ENCODE results near the gene NOTCH4.
"Not testable (repeated sequence)": the region's sequence is repeated elsewhere in the genome, so short reads cannot be mapped to it uniquely, and the experiment has no call there.

Gene NOTCH4

GRCh38 chr6:32193096-32193495 is 30.8 kb downstream of the NOTCH4 start:
- DNase-seq (ENCODE audit: low read depth in 2 of 2): not testable (repeated sequence)

DNA sequence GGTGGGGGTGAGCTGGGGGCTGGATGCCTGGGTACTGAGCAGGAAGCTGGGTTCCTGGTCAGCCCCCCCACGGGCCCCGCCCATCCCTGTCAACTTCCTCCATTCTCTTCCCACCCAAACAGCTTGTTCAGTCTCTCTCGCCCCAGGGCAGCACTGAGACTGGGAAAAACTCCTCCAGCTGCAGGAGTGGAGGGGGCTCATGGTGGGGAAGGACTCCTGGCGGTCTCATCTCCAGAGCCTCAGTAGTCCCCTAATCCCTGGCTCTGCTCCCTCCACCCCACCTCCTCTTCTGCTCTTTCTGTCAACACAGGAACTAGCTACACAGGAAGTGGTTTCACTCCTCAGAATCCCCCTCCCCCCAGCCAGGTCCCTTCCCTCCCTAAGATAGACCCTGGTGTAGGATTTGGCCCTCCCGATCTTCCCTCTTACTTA is 31.2 kb downstream of the NOTCH4 start, which contains the start of gene GPSM3:
Gene GPSM3, minus strand, starts transcription at position 36 of the 432 bp plus-strand sequence. CDS start 130 bp downstream, outside the sequence.
- peak in 1 of 2 donors; percentile 45 for DNase-seq (ENCODE audit: low read depth in 2 of 2)

GRCh38 chr6:32191696-32192607 is 31.9 kb downstream of the NOTCH4 start:
- DNase-seq (ENCODE audit: low read depth in 2 of 2): no peak

GRCh38 chr6:32190911-32191677 is 32.8 kb downstream of the NOTCH4 start:
- no peak for DNase-seq (ENCODE audit: low read depth in 2 of 2)

GRCh38 chr6:32190054-32190851 is 33.6 kb downstream of the NOTCH4 start, which contains the start of gene PBX2:
TSS of gene PBX2 (minus strand) at chr6:32190202. CDS start at chr6:32189915, 287 bp downstream.
- DNase-seq (ENCODE audit: low read depth in 2 of 2): peak; percentile 83 to 84

DNA sequence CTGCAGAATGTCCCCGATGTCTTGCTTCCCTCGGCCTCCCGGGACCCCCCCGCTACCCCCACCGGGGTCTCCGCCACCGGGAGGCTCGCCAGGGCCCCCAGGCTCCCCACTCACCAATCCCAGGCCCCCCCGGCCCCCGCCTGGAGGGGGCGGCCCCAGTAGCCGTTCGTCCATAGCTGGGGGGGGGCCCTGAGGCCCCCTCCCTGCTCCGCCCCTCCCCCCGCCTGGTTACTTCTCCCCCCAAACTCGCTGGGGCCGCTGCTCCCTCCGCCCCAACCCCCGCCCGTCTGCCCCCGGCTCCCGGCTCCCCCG is 34.2 kb downstream of the NOTCH4 start:
- DNase-seq (ENCODE audit: low read depth in 2 of 2): no peak

GRCh38 chr6:32189069-32189741 is 34.7 kb downstream of the NOTCH4 start:
- DNase-seq (ENCODE audit: low read depth in 2 of 2): no peak

DNA sequence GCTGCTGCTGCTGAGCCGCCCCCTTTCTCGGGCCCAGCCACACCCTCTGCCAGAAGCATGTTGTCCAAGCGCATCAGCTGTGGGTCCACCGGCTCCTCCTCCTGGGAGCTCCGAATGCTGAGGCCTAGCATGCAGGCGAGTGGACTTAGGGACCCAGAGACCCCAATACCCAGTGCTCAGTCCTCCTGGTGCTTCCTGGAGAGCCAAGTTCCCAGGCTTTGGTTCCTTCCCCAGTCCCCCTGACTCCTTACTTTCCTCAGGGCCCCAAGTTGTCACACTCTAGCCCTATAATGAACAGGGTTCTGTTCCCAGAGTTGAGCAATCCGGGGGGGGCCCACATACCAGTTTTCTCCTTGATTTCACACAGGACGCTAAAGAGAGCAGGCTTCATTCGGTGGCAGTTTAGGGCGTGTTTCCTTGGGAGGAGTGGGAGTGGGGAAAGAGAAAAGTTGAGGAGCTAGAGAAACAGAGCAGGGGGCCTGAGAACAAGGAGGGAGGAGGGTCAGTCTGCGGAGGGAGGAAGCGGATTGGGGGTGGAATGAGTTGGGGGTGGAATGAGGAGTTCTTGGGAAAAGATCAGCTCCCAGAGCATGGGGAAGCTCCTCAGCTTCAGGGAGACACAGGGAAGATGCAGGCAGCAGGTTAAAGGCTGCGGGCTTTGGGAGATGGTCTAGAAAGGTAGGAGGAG is 35.3 kb downstream of the NOTCH4 start:
- DNase-seq (ENCODE audit: low read depth in 2 of 2): no peak

- DNase-seq (ENCODE audit: low read depth in 2 of 2): not testable (repeated sequence)
These were observed 36.0 kb downstream of the NOTCH4 start for GRCh38 chr6:32187725-32188380.

GRCh38 chr6:32187009-32187709 is 36.7 kb downstream of the NOTCH4 start:
- DNase-seq (ENCODE audit: low read depth in 2 of 2): no peak

- DNase-seq (ENCODE audit: low read depth in 2 of 2): not testable (repeated sequence)
These were observed 37.6 kb downstream of the NOTCH4 start for GRCh38 chr6:32186151-32186840.

- DNase-seq (ENCODE audit: low read depth in 2 of 2): peak in 1 of 2 donors; percentile 49
These were observed 38.2 kb downstream of the NOTCH4 start for GRCh38 chr6:32185681-32186131.

- no peak for DNase-seq (ENCODE audit: low read depth in 2 of 2)
These were observed 39.7 kb downstream of the NOTCH4 start, which contains the start of gene AGER for GRCh38 chr6:32184084-32184640. TSS of gene AGER (minus strand) at chr6:32184253. CDS start at chr6:32184222, 31 bp downstream.

DNA sequence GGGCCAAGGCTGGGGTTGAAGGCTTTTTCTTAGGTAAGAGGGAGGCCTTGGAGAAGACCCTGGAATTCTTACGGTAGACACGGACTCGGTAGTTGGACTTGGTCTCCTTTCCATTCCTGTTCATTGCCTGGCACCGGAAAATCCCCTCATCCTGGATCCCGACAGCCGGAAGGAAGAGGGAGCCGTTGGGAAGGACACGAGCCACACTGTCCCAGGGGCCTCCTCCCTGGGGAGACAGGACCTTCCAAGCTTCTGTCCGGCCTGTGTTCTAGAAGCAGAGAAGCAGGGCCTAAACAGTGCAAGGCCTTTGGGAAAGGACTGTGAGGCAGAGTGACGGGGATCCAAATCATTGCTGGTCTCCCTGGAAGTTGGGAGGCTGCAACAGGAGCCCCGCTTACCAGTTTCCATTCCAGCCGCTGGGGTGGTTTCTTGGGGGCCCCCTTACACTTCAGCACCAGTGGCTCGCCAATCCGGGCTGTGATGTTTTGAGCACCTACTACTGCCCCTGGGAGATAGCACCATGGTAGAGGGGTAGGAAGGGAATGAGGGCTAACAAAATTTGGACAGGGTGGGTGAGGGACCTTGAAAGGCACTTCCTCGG is 40.3 kb downstream of the NOTCH4 start:
- DNase-seq (ENCODE audit: low read depth in 2 of 2): no peak

DNA sequence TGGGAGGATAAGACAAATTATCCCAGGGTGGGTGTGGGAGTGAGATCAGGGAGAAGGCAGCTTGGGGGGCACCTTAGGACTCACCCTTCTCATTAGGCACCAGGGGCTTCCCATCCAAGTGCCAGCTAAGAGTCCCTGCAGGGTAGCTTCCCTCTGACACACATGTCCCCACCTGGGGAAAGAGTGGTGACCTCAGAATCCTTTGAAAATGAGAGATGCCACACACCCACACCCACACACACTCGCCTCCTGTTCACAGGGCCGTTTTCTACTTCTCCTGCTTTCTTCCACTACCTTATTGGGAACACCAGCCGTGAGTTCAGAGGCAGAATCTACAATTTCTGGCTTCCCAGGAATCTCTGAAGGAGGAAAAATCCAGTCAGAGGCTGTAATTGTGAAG is 40.8 kb downstream of the NOTCH4 start:
- no peak for DNase-seq (ENCODE audit: low read depth in 2 of 2)

- DNase-seq (ENCODE audit: low read depth in 2 of 2): no peak
These were observed 41.3 kb downstream of the NOTCH4 start for GRCh38 chr6:32182555-32182981.

GRCh38 chr6:32181915-32182529 is 41.8 kb downstream of the NOTCH4 start:
- no peak for DNase-seq (ENCODE audit: low read depth in 2 of 2)

All from stimulated activated CD4-positive, alpha-beta T cell treated with anti-CD3 and anti-CD28 coated beads, Interleukin-1b, Interleukin-23, amount 100 ng/mL, for 4 hours (primary cell).